Smooth muscle cell (in vitro differentiated cells): ENCODE measurements around the gene SOX6. TPM values are rescaled to one million over a fixed set of nuclear protein-coding genes. Genes with fewer than 3 reads are reported as not detected.
A peak's percentile ranks its signal among the peaks of the same experiment; 100 is the strongest.

ENCODE experiments used
- DNase-seq: peaks from one replicate; lab custom pipeline; 2025; ENCODE audit not compliant: unreplicated experiment; lab: John Stamatoyannopoulos, UW
- H2AFZ ChIP-seq: fragments of 200-600 bp; sonication (generic); 2 replicates; pipeline ENCODE4 v1.6.0; 2016; ENCODE audit warnings: antibody characterized with exemption, low read depth, mild to moderate bottlenecking
- H3F3A ChIP-seq: fragments of 200-600 bp; sonication (generic); 2 replicates; pipeline ENCODE4 v1.6.0; 2017; ENCODE audit warnings: antibody characterized with exemption, low read depth
- H3K27ac ChIP-seq: fragments of 200-600 bp; sonication (generic); 2 replicates; pipeline ENCODE4 v1.5.1; 2016; ENCODE audit warnings: low read depth, mild to moderate bottlenecking
- H3K27me3 ChIP-seq: fragments of 200-600 bp; sonication (generic); 2 replicates; pipeline ENCODE4 v1.6.1; 2016; ENCODE audit warnings: low read depth, mild to moderate bottlenecking
- H3K36me3 ChIP-seq: fragments of 200-600 bp; sonication (generic); 2 replicates; pipeline ENCODE4 v1.5.1; 2016; ENCODE audit warnings: low read depth
- H3K4me1 ChIP-seq: fragments of 200-600 bp; sonication (generic); 2 replicates; pipeline ENCODE4 v1.5.1; 2016; ENCODE audit warnings: low read depth
- H3K4me2 ChIP-seq: fragments of 200-600 bp; sonication (generic); 2 replicates; pipeline ENCODE4 v1.6.0; 2016; ENCODE audit warnings: mild to moderate bottlenecking
- H3K4me3 ChIP-seq: fragments of 200-600 bp; sonication (generic); 2 replicates; pipeline ENCODE4 v1.5.1; 2016; ENCODE audit warnings: mild to moderate bottlenecking
- H3K79me2 ChIP-seq: fragments of 200-600 bp; sonication (generic); 2 replicates; pipeline ENCODE4 v1.6.0; 2016; ENCODE audit warnings: low read depth, mild to moderate bottlenecking
- H3K9ac ChIP-seq: fragments of 200-600 bp; sonication (generic); 2 replicates; pipeline ENCODE4 v1.6.0; 2016; ENCODE audit warnings: low read depth
- H3K9me3 ChIP-seq: fragments of 200-600 bp; sonication (generic); replicated peaks from 2 replicates; pipeline ENCODE4 v1.5.1; 2016; ENCODE audit warnings: low read depth
- H4K20me1 ChIP-seq: fragments of 200-600 bp; sonication (generic); 2 replicates; pipeline ENCODE4 v1.6.0; 2016; ENCODE audit warnings: low read depth
- WGBS: methylation state at CpG from one replicate; pipeline ENCODE4 v1.1.7; 2016; ENCODE audit warnings: low lambda C conversion rate; 5-methylcytosine and 5-hydroxymethylcytosine counted together
- polyA plus RNA-seq: library from polyadenylated mRNA; unstranded; fragments of >200 nt; fragmentation: Nextera tagmentation; extraction: Ambion mirVana; gene quantifications from 2 replicates; pipeline ENCODE4 v1.2.1, GENCODE V29; 2016
- total RNA-seq: library from RNA; depleted of rRNA; stranded (reverse); fragments of >200 nt; gene quantifications from 2 replicates; pipeline ENCODE4 v1.2.3, GENCODE V29; 2014
- TF ChIP-seq, protein P1 (sequence below): fragments of 200-600 bp; sonication (generic); IDR thresholded peaks from 2 replicates; pipeline ENCODE4 v1.5.1; 2017; ENCODE audit warnings: borderline replicate concordance, mild to moderate bottlenecking, antibody characterized with exemption; ENCODE audit not compliant: insufficient read depth, poor library complexity, severe bottlenecking

Gene SOX6
- total and polyA plus RNA-seq, 2 experiments from 2014 or later = 11.2 to 27.6 TPM

DNA sequence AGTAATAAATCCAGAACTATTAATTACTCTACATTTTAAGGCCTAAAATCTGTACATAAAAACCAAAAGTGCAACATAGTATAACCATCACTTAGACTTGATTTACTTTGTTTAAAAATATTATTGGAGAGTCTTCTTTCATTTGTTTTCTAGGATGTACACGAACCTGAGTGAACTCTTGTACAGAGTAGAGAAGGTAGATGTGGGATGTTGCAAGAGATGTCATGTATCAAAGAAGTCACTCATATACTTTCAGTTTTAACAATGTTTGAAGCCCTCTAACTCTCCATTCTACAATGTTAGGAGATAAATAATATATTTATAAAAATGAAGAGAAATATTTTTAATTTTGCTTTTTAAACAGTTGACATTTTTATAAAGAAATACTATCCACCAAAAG, 38.6 kb downstream of the SOX6 start:
- Histone ChIP-seq H3K27me3 (no peaks in the 10 kb centered on the region), H3K36me3 (no peaks in the 10 kb centered on the region), H2AFZ (no peak overlapping the region), H4K20me1 (no peaks in the 10 kb centered on the region), H3K4me2 (no peak overlapping the region), H3K9me3 (no peaks in the 10 kb centered on the region), H3K79me2 (no peaks in the 10 kb centered on the region), H3K4me1 (peaks cover 15% of the 10 kb centered on the region), H3K27ac (no peak overlapping the region), H3K9ac (no peak overlapping the region), H3K4me3 (no peak overlapping the region), H3F3A (no peaks in the 10 kb centered on the region)
- DNase-seq = no peak
- TF ChIP-seq, protein P1, sequence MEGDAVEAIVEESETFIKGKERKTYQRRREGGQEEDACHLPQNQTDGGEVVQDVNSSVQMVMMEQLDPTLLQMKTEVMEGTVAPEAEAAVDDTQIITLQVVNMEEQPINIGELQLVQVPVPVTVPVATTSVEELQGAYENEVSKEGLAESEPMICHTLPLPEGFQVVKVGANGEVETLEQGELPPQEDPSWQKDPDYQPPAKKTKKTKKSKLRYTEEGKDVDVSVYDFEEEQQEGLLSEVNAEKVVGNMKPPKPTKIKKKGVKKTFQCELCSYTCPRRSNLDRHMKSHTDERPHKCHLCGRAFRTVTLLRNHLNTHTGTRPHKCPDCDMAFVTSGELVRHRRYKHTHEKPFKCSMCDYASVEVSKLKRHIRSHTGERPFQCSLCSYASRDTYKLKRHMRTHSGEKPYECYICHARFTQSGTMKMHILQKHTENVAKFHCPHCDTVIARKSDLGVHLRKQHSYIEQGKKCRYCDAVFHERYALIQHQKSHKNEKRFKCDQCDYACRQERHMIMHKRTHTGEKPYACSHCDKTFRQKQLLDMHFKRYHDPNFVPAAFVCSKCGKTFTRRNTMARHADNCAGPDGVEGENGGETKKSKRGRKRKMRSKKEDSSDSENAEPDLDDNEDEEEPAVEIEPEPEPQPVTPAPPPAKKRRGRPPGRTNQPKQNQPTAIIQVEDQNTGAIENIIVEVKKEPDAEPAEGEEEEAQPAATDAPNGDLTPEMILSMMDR = no peak
- 93% methylated on average over 1 of the region's 1 CpG for WGBS

DNA sequence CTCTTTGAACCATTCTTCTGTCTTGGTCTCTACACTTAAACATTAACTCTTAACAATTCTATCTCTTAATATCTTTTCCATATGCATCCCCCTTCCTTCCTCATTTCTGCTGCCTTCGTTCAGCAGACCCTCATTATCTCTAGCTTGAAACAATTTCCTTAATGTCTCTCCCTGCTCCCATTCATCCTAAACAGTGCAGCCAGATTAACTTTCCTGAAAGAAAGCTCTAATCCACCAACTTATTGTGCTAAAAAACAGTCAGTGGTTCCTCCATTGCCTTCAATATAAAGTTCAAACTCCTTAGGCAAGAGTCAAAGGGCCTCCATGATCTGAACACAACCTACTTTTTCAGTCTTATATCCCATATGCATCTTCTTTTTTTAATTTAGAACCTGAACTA, 42.5 kb downstream of the SOX6 start:
- no peak overlapping the region for H3K4me2 ChIP-seq
- no peak overlapping the region for H3K4me3 ChIP-seq
- TF ChIP-seq, protein P1 = no peak
- peaks cover 7% of the 10 kb centered on the region for H3F3A ChIP-seq
- peaks cover 15% of the 10 kb centered on the region for H4K20me1 ChIP-seq
- peaks cover 23% of the 10 kb centered on the region for H3K4me1 ChIP-seq
- H3K27ac ChIP-seq = no peak overlapping the region
- no peaks in the 10 kb centered on the region for H3K36me3 ChIP-seq
- H3K9me3 ChIP-seq = no peaks in the 10 kb centered on the region
- H2AFZ ChIP-seq = no peak overlapping the region
- no peak for DNase-seq
- 68% methylated on average over 1 of the region's 1 CpG for WGBS
- no peaks in the 10 kb centered on the region for H3K27me3 ChIP-seq
- H3K9ac ChIP-seq = no peak overlapping the region
- no peaks in the 10 kb centered on the region for H3K79me2 ChIP-seq

DNA sequence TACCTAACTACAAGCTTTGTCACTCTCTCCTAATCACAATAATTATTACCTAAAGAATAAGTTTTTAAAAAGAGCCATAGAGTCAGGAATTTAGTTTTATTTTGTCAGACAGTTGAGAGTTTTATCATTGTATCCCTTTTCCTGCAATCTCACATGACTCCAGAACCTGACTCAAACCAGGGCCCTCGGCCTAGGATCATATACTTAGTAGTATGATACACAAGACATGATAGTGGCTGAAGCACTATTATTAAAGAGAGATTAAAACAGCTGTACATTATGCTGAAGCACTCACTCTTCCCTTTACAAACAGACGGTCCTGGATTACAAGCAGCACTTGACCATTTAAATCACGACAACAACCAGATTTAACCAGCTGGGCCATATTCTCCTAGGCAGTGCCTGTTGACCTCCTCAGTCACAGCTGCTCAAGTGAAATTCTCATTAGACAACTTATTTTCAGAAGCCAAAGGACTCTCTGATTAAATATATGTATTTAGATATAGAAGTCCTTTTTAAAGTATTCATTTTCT, 44.0 kb downstream of the SOX6 start:
- no peaks in the 10 kb centered on the region for H3K9me3 ChIP-seq
- no peak overlapping the region for H3K9ac ChIP-seq
- no peak for DNase-seq
- no peaks in the 10 kb centered on the region for H3K36me3 ChIP-seq
- H3K4me1 ChIP-seq = peaks cover 23% of the 10 kb centered on the region
- WGBS = 41% methylated on average over 3 of the region's 3 CpGs
- peaks cover 15% of the 10 kb centered on the region for H4K20me1 ChIP-seq
- peaks cover 7% of the 10 kb centered on the region for H3F3A ChIP-seq
- no peaks in the 10 kb centered on the region for H3K27me3 ChIP-seq
- H3K79me2 ChIP-seq = no peaks in the 10 kb centered on the region
- peak overlapping the region; percentile 17 for H3K27ac ChIP-seq
- no peak overlapping the region for H3K4me3 ChIP-seq
- no peak overlapping the region for H2AFZ ChIP-seq
- H3K4me2 ChIP-seq = no peak overlapping the region
- TF ChIP-seq, protein P1 = no peak

DNA sequence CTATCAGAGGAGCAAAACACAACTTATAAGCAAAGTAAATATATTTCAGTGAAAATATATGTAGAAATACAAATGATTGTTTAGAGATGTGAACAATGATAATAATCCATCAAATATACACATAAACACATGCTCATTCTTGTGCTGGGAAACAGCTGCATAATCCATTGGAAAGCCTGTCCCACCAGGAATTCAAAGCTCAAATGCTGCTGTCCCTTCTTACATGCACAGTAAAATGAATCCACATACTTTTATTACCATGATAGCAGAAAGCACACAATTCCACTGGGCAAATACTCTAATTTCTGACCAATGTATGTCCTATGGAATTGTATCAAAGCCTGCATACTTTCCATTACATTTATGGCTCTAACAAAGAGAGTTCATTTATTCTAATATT, 44.5 kb downstream of the SOX6 start:
- peaks cover 15% of the 10 kb centered on the region for H4K20me1 ChIP-seq
- H2AFZ ChIP-seq = no peak overlapping the region
- H3K9me3 ChIP-seq = no peaks in the 10 kb centered on the region
- no peak overlapping the region for H3K9ac ChIP-seq
- H3K79me2 ChIP-seq = no peaks in the 10 kb centered on the region
- no peaks in the 10 kb centered on the region for H3K27me3 ChIP-seq
- peak overlapping the region; percentile 17 for H3K27ac ChIP-seq
- H3K4me1 ChIP-seq = peaks cover 23% of the 10 kb centered on the region
- no peaks in the 10 kb centered on the region for H3K36me3 ChIP-seq
- DNase-seq = no peak
- peaks cover 7% of the 10 kb centered on the region for H3F3A ChIP-seq
- TF ChIP-seq, protein P1 = no peak
- no peak overlapping the region for H3K4me2 ChIP-seq
- no peak overlapping the region for H3K4me3 ChIP-seq
